K562 (cell line): ENCODE results near the gene MEA1.

Experiments
- CHCHD3 ChIP-seq: fragments of 250-450 bp; sonication (Bioruptor Pico); IDR thresholded peaks from 2 replicates; pipeline ENCODE4 v2.1.2; 2022; ENCODE audit warnings: mild to moderate bottlenecking
- ZNF766 ChIP-seq: fragments of 200-800 bp; sonication (Bioruptor generic); conservative IDR thresholded peaks from 2 replicates; pipeline ENCODE4 v1.6.1; 2016; ENCODE audit warnings: missing genetic modification characterization, missing compliant biosample characterization
- TF ChIP-seq, protein P1 (sequence below), 3 experiments: IDR thresholded peaks in 2 of 3; conservative IDR thresholded peaks in 1 of 3; 2 replicates each; pipeline ENCODE4 v1.5.1; 2011 to 2012; ENCODE audit warnings: low read length in 3 of 3, mild to moderate bottlenecking in 3 of 3, control low read depth in 2 of 3, improper control_type of control experiment in 1 of 3, inconsistent platforms in 1 of 3, low read depth in 1 of 3, mixed read lengths in 1 of 3, moderate library complexity in 1 of 3; ENCODE audit not compliant: insufficient read depth in 2 of 3

DNA sequence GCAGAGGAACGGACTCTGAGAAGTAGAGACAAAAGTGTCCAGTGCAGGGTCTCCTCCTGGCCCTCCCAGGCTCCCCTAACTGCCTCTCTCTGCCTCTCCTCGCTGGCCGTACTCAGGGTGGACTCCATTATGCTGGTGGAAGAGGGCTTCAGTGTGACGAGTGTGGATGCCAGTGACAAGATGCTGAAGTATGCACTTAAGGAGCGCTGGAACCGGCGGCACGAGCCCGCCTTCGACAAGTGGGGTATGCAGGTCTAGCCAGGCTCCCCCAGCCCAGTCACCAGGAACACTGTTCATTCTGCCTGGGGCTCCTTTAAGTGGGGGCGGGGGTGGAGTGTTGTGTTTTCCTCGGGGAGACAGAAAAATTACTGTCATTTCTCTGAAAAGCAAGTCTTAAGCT is 51.6 kb downstream of the MEA1 start:
- TF ChIP-seq CHCHD3 (no peak), ZNF766 (CRISPR knock-in tag) (no peak)
- TF ChIP-seq, protein P1, sequence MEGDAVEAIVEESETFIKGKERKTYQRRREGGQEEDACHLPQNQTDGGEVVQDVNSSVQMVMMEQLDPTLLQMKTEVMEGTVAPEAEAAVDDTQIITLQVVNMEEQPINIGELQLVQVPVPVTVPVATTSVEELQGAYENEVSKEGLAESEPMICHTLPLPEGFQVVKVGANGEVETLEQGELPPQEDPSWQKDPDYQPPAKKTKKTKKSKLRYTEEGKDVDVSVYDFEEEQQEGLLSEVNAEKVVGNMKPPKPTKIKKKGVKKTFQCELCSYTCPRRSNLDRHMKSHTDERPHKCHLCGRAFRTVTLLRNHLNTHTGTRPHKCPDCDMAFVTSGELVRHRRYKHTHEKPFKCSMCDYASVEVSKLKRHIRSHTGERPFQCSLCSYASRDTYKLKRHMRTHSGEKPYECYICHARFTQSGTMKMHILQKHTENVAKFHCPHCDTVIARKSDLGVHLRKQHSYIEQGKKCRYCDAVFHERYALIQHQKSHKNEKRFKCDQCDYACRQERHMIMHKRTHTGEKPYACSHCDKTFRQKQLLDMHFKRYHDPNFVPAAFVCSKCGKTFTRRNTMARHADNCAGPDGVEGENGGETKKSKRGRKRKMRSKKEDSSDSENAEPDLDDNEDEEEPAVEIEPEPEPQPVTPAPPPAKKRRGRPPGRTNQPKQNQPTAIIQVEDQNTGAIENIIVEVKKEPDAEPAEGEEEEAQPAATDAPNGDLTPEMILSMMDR (IDR thresholded peaks at IDR 0.05 in 2 of 3, conservative IDR thresholded peaks at IDR 0.05 in 1 of 3; ENCODE audit: insufficient read depth in 2 of 3, low read depth in 1 of 3, low read length in 3 of 3): no peak
